ENCODE measurements around the gene TULP1.

- TF ChIP-seq RAD21 (IDR thresholded peaks at IDR 0.05) (no peak), CTCF (IDR thresholded peaks at IDR 0.05; ENCODE audit: low read depth, low read length, missing input control) (no peak), ATF3 (IDR thresholded peaks at IDR 0.05) (no peak), GABPA (IDR thresholded peaks at IDR 0.05 in 1 of 2, conservative IDR thresholded peaks at IDR 0.05 in 1 of 2) (no peak), HNF4A (conservative IDR thresholded peaks at IDR 0.05) (no peak), YY1 (IDR thresholded peaks at IDR 0.05) (no peak), NR2F2 (IDR thresholded peaks at IDR 0.05) (no peak), FOXA1 (IDR thresholded peaks at IDR 0.05) (no peak), TAF1 (conservative IDR thresholded peaks at IDR 0.05) (no peak), JUND (IDR thresholded peaks at IDR 0.05) (no peak)
- TF ChIP-seq, protein P1, sequence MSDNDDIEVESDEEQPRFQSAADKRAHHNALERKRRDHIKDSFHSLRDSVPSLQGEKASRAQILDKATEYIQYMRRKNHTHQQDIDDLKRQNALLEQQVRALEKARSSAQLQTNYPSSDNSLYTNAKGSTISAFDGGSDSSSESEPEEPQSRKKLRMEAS (IDR thresholded peaks at IDR 0.05), result no peak
Measured at GRCh38 chr6:35483893-35484645, 28.6 kb downstream of the TULP1 start.
